AG04450 (cell line): ENCODE results near the gene DUOXA2. TPM values are rescaled to one million over a fixed set of nuclear protein-coding genes. Genes with fewer than 3 reads are reported as not detected.

Experiments used
- CTCF ChIA-PET: fragments of 300-600, 350-600 bp; formaldehyde crosslinking; extraction: SDS; loops from one replicate; lab custom pipeline; 2022; ENCODE audit warnings: antibody characterized with exemption, inconsistent platforms; lab: Charles Lee
- POLR2A ChIA-PET: fragments of 350-600 bp; formaldehyde crosslinking; extraction: SDS; loops from one replicate; lab custom pipeline; 2021; ENCODE audit warnings: antibody characterized with exemption, inconsistent platforms; lab: Yijun Ruan, JAX
- DNase-seq: peaks from one replicate; pipeline ENCODE4 v3.0.0-alpha.2; 2011; ENCODE audit warnings: low read depth, low spot score
- H3K27ac ChIP-seq: one replicate; pipeline ENCODE4 v1.5.1; 2012; ENCODE audit warnings: low read depth, low read length, control low read depth
- H3K27me3 ChIP-seq: one replicate; pipeline ENCODE4 v1.6.0; 2012; ENCODE audit warnings: low read length; ENCODE audit not compliant: control insufficient read depth, insufficient read depth
- H3K4me3 ChIP-seq: 2 replicates; pipeline ENCODE4 v1.5.1; 2011; ENCODE audit warnings: mild to moderate bottlenecking, low read depth, low read length, control low read depth
- H3K9me3 ChIP-seq: 2 replicates; pipeline ENCODE4 v1.5.1; 2012; ENCODE audit warnings: low read length; ENCODE audit not compliant: control insufficient read depth, insufficient read depth
- CTCF ChIP-seq: IDR thresholded peaks from 2 replicates; pipeline ENCODE4 v1.5.1; 2011; ENCODE audit warnings: low read depth, low read length, control low read depth, inconsistent platforms
- polyA plus RNA-seq: library from polyadenylated mRNA; depleted of rRNA; stranded (reverse); fragments of >200 nt; gene quantifications from 2 replicates; pipeline ENCODE4 v1.2.3, GENCODE V29; 2011

Gene DUOXA2
- polyA plus RNA-seq, 1 experiment = not detected

GRCh38 chr15:45150997-45151396 lies 36.9 kb downstream of the DUOXA2 start:
- DNase-seq = no peak
- TF ChIP-seq CTCF = no peak
- Histone ChIP-seq H3K4me3 (no peak overlapping the region), H3K9me3 (no peaks in the 10 kb centered on the region; the same call in 1 of the 2 replicates), H3K27ac (no peak overlapping the region), H3K27me3 (no peaks in the 10 kb centered on the region)
- ChIA-PET CTCF (interaction anchor here (1.1 kb wide), 1 partner anchor 12 kb away, joined by 5 read pairs; no protein-coding TSS in a partner anchor), POLR2A (no interaction called here)

DNA sequence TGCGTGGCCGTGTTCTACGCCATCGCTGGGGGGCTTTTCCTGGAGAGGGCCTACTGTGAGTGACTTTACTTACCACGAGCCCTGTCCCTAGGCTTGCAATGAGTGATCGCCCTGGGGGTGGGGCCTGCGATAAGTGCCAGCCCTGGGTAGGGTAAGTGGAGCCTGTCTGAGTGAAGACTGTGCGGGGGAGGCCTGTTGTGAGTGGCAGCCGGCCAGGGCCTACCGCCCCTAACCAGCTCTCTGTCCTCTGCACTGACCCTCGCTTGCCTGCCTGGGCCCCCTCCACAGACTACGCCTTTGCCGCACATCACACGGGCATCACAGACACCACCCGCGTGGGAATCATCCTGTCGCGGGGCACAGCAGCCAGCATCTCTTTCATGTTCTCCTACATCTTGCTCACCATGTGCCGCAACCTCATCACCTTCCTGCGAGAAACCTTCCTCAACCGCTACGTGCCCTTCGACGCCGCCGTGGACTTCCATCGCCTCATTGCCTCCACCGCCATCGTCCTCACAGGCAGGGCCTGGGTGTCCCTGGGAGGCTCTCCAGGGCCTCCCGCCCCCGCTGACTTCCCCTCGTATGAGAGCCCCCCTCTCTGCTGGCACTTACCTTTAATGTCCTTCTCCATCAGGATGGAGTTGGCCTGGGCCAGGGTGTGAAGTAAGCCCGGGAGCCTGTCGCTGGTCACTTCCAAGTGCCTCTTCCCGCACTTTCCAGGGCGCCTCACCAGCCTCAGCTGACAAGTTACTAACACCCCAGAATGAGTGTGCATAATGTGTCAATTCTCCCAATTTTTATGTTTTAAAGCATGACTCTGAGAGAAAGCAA lies 38.1 kb downstream of the DUOXA2 start:
- DNase-seq = no peak
- ChIA-PET CTCF (no interaction called here), POLR2A (no interaction called here)
- H3K27me3 ChIP-seq = no peaks in the 10 kb centered on the region
- TF ChIP-seq CTCF = no peak
- H3K27ac ChIP-seq = no peak overlapping the region
- no peak overlapping the region for H3K4me3 ChIP-seq
- H3K9me3 ChIP-seq = no peaks in the 10 kb centered on the region; the same call in 1 of the 2 replicates

DNA sequence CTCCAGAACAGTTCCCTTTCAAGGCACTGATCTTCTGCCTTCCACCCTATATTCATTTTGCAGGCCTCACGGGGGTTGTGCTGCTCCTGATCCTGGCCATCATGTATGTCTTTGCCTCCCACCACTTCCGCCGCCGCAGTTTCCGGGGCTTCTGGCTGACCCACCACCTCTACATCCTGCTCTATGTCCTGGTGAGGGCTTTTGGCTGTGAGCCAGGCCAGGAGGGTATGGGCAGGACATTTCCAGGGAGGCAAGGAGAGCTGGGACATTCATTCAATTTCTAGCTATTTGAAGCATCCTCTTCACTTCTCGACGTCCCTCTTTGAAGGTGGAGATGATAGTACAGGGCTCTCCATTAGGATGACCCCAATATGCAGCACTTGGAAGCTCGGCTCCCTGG lies 41.6 kb downstream of the DUOXA2 start:
- ChIA-PET POLR2A (no interaction called here), CTCF (interaction anchor here (1.2 to 2.2 kb wide), 2 partner anchors 12 to 50 kb away, joined by 3 to 9 read pairs; no protein-coding TSS in a partner anchor)
- H3K27me3 ChIP-seq = no peaks in the 10 kb centered on the region
- no peak overlapping the region for H3K4me3 ChIP-seq
- no peak overlapping the region for H3K27ac ChIP-seq
- H3K9me3 ChIP-seq = no peaks in the 10 kb centered on the region; the same call in 1 of the 2 replicates
- no peak for TF ChIP-seq CTCF
- DNase-seq = no peak

- DNase-seq = peak; percentile 16
- no peaks in the 10 kb centered on the region for H3K27me3 ChIP-seq
- no peak overlapping the region for H3K4me3 ChIP-seq
- CTCF ChIA-PET = interaction anchor here (0.6 to 2.4 kb wide), 6 partner anchors 10 to 242 kb away, joined by 3 to 9 read pairs (median 8); no protein-coding TSS in a partner anchor
- no peaks in the 10 kb centered on the region; the same call in 1 of the 2 replicates for H3K9me3 ChIP-seq
- H3K27ac ChIP-seq = no peak overlapping the region
- TF ChIP-seq CTCF = no peak
- POLR2A ChIA-PET = interaction anchor here (0.6 kb wide), 1 partner anchor 32 kb away, joined by 4 read pairs; no protein-coding TSS in a partner anchor
Observed at GRCh38 chr15:45156744-45157455, 42.8 kb downstream of the DUOXA2 start.
